ENCODE results near the gene HSD17B13.

- TF ChIP-seq POLR2A (IDR thresholded peaks at IDR 0.05) (no peak), CTCF (IDR thresholded peaks at IDR 0.05) (no peak)
These were observed 36.6 kb upstream of the HSD17B13 start for GRCh38 chr4:87359258-87359657.
